Activated CD4-positive, CD25-positive, alpha-beta regulatory T cell treated with anti-CD3 and anti-CD28 coated beads, Interleukin-2, amount 50 U/mL, for 72 hours (primary cell): Measurements from ENCODE around the gene FBXL19.
A peak's percentile ranks its signal among the peaks of the same experiment; 100 is the strongest.
"Not testable (repeated sequence)": the region's sequence is repeated elsewhere in the genome, so short reads cannot be mapped to it uniquely, and the experiment has no call there.

Source experiments
- DNase-seq: peaks from one replicate; pipeline ENCODE4 v3.0.0; 2021

FBXL19 gene, protein sequence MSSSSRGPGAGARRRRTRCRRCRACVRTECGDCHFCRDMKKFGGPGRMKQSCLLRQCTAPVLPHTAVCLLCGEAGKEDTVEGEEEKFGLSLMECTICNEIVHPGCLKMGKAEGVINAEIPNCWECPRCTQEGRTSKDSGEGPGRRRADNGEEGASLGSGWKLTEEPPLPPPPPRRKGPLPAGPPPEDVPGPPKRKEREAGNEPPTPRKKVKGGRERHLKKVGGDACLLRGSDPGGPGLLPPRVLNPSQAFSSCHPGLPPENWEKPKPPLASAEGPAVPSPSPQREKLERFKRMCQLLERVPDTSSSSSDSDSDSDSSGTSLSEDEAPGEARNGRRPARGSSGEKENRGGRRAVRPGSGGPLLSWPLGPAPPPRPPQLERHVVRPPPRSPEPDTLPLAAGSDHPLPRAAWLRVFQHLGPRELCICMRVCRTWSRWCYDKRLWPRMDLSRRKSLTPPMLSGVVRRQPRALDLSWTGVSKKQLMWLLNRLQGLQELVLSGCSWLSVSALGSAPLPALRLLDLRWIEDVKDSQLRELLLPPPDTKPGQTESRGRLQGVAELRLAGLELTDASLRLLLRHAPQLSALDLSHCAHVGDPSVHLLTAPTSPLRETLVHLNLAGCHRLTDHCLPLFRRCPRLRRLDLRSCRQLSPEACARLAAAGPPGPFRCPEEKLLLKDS

DNA sequence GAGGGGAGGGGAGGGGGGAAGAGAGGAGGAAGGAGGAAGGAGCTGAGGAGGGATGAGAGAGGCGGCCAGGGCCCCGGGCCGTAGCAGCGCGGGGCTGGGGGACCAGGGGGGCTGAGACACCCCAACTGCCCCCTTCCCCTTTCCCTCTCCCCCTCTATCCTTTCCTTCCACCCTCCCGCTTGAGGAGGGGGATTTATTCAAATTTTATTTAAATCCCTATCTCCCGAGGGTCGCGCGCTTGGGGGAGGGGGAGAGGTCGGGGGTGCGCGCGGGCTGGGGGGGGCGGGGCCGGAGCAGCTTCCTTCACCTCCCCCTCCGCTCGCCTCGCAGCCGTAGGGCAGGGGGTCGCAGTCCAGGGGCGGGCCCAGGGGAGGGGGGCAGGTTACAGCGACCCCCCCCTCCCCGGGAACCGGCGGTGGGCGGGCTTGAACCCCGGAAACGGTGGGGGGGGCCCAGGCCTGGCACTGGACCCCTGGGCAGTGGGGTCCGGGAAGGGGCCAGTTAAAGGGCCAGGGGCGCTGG is at the start of gene FBXL19:
TSS of gene FBXL19 (plus strand) at position 19 of the 522 bp plus-strand sequence. CDS start 2,183 bp downstream, outside the sequence.
- no peak for DNase-seq

DNA sequence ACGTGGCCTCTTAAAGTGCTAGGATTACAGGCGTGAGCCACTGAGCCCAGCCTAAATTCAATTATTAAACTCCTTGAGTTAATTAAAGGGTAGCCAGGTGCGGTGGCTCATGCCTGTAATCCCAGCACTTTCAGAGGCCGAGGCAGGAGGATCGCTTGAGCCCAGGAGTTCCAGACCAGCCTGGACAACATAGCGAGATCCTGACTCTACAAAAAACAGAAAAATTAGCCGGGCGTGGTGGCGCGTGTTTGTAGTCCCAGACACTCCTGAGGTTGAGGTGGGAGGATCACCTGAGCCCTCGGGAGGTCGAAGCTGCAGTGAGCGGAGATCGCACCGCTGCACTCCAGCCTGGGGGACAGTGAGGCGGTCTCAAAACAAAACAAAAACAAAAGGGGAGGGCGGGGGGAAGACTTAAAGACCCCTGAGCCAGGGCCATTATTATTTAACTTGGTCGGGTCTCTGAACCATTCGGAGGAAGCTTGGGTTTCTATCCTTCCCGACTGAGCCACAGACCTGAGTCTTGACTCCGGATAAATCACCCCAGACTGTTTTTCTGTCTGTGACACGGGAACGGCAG is 49.0 kb upstream of the FBXL19 start:
- DNase-seq: no peak

DNA sequence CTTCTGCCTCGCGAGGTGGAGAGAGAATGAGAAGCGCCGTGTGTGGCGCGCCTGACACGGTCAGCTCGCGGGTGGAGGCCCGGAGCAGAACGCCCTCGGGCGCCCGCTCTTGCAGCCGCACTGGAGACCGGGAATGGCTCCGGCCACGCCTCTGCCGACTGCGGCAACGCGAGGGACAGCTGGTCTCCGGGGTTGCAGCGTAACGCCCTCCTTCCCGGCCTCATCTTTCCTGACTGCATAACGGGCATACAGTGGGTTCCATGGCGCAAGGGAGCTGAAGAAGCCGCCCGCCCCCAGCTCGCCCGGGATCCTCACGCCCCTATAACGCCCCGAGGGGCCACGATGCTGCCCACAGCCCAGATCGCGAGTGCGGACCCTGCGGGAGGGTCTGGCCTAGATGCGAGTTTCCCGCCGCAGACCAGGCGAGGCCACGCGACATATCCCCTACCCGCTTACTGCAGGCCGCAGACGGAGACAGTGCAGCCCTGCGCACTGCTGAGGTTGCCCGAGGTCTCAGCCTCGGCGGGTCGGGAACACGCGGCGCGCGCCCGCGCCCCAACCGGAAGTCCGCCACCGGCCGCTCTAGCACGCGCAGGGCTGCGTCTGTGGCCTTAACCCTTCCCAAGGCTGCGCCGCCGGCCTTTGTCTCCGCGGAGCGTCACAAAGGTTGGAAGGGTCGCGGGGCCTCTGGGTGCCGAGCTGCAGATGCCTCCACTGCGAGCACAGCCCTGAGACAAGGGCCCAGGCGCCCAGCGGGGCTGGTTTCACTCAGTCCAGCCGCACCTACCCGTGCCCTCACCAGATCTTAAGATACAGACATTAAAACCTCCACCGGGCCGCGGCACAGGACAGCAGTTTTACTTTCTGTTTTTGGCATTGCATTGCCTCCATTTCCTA is 48.3 kb upstream of the FBXL19 start:
- DNase-seq: peak; percentile 87

DNA sequence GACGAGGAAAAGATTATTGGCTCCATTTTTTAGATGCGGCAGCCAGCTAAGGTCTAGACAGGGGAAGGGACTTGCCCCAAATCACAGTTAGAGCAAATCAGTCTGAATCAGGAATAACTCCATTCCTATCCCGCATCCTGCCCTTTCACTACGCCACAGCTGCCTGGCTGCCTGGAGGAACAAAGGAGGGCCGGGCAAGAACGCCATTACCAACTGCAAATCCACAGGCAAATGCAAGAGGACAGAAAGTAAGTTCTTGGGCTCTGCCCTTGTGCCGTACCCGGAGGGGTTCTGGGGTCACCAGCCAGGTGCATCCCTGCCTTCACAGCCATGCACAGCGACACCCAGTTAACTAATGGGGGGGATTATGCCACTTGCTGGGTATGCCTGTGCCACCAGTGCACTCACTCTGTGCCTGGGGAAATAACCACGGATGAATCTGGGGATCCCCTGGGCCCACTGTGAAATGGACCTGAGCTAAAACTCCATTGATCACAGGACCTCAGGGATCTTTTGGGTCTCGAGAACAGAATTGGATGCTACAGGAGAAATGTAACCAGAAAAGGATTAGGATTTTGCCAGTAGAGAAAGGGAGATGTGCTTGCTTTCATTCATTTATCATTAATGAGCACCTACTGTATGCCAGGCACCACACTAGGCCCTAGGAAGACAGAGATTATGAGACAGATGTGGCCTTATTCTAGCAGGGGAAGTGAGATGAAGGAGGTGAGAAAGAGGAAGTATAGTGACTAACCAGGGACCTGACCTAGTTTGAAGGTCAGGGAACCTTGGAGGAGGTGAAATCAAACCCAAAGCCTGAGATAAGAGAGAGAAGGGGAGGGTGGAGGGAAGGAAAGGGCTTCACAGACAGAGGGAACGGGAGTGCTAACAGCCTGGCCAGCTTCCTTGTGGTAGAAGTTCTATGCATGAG is 47.2 kb upstream of the FBXL19 start:
- no peak for DNase-seq

DNA sequence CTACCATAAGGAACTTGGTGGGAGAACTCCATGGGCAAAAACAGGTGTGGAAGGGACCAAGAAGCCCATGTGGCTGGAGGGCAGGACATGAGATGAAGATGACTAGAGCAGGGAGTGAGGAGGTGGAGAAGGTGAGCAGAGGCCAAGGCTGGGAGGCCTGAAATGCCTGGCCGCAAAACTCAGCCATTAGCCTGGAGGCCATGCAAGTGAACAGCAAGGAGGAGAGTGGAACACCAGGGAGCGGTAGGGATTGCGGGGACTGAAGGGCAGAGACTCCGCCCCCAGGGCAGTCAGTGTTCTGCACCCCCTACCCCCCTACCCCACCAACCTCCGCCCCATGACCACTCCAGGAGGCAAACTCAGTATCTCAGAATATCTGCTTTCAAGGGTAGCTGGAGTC is 46.5 kb upstream of the FBXL19 start:
- DNase-seq: no peak

DNA sequence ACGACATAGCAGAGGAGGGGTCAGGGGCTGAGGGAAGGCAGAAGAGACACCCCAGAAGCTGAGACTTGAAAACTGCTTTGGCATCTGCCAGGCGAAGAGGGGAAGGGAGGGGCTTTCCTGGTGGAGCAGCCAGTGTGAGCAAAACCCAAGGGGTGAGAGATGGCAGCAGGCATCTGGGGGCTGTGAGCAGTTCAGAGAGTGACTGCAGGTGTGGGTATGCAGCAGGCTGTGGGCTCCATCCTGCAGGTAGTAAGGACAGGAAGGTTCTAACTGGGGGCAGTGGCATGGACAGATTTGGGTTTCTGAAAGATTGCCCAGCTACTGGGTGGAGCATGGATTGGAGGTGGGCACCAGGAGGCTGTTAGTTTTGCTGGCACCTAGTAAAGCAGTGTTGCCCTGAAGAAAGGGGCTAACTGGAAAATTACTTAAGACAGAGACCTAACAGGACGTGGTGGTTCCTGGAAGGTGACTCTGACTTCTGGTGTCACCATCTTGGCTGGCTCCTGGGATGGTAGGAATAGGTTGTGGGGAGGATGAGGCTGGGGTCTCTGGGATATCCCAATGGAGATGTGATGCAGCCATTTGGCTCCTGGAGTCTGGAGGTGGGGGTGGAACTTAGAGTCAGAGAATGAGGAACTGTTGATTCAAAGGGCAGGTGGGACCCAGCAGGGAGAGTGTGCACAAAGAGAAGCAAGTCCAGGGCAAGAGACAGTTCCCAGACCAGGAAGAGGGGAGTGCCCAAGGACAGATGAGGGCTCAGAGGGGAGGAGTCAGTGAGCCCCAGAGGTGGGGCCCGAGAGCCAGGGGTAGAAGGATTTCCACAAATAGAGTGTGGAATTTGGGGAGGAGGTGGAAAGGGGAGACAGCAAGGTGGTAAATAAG is 40.7 kb upstream of the FBXL19 start:
- no peak for DNase-seq

DNA sequence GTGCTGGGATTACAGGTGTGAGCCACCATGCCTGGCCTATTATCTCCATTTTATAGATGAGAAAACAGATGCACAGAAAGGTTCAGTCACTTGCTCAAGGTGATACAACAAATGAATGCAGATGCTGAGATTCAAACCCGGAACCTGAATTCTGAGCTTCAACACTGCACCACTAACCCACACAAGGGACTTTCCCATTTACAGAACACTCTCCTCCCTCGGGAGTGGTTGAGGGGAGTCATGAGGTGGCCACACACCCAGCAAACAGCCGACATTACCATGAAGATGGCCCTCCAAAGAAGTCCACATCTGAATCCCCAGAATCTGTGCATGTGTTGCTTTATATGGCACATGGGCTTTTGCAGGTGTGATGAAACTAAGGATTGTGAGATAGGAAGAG is 38.6 kb upstream of the FBXL19 start:
- no peak for DNase-seq

DNA sequence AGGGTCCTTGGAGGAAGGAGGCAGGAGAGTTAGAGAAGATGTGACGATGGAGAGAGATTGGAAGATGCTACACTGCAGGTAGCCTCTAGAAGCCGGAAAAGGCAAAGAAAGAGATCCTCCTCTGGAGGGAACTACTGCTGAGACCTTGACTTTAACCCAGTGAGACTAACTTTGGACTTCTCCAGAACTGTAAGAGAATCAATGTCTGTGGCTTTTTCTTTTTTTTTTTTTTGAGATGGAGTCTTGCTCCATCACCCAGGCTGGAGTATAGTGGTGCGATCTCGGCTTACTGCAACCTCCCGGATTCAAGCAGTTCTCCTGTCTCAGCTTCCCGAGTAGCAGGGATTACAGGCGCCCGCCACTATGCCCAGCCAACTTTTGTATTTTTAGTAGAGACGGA is 38.2 kb upstream of the FBXL19 start:
- no peak for DNase-seq

DNA sequence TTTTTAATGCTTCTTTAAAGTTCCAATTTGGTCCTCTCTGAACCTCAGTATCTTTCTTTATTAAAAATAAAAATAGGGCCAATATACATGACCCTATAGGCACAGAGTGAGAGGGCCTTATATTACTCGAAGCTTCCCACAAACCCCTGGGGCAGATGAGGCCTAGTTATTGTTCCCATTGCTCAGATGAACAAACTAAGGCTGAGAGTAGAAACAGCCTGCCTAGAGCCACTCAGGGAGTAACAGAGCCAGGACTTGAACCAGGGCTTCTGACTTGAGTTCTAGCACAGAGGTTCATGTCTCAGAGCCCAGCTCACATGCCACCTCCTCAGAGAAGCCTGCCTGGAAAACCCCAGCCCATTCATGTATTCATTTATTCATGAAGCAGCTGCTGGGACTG is 37.2 kb upstream of the FBXL19 start:
- DNase-seq: no peak

DNA sequence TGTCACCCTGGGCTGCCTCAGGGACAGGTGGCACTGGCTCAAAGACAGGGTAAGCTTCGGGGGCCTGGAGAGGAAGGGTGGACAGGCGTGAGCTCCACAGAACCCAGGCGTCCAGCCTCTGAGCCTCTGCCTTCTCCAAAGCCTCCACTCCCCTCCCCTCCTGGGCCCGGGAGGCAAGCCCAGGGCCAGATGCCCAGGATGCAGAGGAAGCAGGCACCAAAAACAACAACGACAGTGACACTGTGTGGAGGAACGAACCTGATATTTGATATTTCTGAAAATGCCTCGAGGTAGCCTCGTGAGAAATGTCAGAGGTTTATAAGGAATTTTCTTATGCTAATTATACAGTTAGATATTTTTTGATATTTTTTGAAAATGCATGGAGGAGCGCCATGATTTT is 35.4 kb upstream of the FBXL19 start:
- no peak for DNase-seq

DNA sequence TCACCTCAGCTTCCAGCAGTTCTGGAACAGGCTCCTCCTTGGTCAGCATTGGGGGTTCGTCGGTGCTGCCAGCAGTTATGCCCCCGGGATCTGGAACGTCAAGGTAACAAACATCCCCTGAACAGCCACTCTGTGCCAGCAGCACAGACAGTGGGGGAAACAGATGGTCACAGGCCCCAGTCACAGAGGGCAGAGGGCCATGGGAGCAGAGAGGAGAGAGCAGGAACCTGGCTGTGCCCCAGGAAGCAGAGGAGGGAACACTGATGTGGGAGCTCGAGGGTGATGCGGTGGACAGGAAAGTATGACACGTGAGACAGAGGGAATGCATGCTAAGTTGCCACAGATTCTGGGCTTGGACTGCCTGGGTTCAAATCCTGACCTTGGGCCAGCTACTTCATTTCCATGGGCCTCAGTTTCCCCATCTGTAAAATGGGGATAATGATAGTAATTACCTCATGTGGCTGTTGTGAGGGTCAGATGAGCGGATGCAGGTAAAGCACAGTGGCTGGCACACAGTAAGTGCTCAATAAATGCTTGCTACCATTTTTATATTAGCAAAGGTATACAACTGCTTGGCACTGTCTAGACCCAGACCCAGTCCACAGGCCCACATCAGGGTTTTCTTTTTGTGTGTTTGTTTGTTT is 34.4 kb upstream of the FBXL19 start:
- no peak for DNase-seq

DNA sequence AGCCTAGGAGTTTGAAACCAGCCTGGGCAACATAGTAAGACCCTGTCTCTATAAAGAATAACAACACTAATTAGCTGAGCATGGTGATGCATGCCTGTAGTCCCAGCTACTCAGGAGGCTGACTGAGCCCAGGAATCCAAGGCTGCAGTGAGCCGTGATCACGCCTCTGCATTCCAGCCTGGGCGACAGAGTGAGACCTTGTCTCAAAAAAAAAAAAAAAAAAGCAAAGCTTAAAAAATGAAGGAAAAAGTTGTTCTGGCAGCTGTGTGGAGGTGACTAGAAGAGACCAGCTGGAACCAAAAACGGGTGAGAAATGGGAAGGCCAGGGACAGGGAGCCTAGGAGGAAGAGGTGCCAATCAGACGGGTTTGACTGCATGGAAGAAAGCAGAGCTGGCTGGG is 33.7 kb upstream of the FBXL19 start:
- no peak for DNase-seq

DNA sequence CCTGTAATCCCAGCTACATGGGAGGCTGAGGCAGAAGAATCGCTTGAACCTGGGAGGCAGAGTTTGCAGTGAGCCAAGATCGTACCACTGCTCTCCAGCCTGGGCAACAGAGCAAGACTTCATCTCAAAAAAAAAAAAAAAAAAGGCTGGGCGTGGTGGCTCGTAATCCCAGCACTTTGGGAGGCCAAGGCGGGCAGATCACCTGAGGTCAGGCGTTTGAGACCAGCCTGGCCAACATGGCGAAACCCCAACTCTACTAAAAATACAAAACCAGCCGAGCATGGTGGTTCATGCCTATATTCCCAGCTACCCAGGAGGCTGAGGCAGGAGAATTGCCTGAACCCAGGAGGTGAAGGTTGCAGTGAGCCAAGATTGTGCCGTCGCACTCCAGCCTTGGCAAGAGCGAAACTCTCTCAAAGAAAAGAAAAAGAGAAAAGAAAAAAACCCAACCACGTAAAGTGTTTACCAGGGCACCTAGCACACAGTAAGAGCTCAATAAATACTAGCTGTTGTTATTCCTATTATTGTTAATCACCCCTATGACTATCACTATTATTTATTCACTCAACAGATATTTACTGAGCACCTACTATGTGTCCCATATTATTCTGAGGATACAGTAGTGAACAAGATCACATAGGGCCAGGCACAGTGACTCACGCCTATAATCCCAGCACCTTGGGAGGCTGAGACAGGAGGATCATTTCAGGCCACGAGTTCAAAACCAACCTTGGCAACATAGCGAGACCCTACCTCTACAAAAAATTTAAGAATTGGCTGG is 32.1 kb upstream of the FBXL19 start:
- DNase-seq: not testable (repeated sequence)

DNA sequence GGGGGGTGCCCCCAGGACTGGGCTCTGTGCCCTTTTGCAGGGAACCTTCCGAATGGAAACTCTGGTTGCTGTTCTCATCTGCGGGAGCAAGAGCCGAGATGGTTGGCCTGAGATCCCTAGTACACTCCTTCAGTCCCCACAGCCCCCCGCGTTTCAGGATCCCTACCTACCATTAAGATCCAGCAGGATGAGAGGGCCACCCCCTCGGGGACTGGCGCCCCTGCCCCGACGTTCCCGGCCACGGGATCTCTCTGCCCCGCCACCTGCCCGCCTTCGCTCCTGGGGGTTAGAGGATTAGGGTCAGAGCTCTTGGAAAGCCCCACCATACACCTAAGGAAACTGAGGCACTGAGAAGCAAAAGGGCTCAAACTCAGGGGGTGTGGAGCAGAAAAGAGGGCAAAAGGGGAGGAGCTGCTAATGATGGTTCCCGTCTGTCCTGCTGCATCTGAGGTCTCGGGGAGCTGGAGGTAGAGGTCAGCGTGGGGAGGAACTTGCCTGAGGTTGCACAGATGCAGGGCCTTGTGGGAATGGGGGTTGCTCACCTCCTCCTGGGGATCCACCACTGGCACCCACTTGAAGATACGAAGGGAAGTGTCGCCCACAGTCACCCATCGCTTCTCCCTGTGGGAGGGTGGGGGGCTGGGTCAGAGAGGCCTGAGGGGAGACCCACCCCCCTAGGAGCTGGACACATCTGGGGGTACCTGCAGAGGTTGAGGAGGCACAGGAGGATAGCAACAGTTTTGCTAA is 30.5 kb upstream of the FBXL19 start:
- no peak for DNase-seq

DNA sequence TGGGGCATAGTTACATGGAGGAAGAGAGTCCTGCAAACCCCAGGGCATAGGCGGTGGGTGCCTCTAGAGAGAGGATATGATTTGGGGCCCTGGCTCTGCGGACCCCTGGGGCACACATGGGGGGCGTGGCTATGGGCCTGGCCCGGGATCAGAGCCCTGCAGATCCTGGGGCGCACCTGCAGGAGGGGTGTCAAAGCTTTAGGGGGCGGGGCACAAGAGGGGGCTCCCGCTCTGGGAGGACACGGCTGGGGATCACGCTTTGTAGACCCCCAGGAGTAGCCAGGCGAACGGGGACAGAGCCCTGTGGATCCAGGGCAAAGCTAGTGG is 30.0 kb upstream of the FBXL19 start:
- no peak for DNase-seq

DNA sequence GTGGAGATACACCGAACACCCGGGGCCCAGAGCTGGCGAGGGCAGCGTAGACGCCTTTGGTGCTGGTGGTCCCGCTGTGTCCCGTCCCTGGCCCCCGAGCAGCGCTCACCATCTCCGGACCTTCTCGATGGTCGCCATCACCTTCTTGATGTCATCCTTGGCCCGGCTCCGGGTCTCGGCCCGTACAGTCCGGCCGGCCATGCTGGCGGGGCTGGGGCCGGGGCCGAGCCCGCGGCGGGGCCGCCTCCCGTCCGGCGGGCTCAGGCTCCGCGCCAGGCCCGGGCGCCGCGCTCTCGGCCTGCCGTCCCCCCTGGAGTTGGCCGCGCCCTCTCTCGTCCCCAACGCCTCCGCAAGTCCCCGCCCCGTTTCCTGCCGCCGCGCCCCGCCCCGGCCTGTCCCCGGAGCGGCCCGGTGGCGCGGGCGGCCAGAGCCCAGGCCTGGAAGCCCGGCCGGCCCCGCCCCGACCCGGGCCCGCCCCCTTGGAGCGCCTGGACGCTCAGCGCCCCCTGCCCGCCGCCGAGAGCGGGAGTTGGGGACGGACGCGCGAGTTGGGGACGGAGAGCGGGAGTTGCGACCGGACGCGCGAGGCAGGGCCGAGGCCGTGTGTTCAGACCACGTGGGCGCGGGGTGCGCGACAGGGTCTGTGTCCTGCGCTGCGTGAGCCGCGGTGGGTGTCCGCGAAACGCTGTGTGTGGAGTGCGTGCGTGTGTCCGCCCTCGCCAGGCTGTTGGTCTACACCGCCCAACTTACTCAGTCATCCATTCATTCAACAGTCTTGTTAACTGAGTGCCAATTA is 29.4 kb upstream of the FBXL19 start, which contains the start of gene BCL7C:
TSS of gene BCL7C (minus strand) at position 334 of the 796 bp plus-strand sequence. CDS start at position 201, 133 bp downstream.
- DNase-seq: peak; percentile 87

DNA sequence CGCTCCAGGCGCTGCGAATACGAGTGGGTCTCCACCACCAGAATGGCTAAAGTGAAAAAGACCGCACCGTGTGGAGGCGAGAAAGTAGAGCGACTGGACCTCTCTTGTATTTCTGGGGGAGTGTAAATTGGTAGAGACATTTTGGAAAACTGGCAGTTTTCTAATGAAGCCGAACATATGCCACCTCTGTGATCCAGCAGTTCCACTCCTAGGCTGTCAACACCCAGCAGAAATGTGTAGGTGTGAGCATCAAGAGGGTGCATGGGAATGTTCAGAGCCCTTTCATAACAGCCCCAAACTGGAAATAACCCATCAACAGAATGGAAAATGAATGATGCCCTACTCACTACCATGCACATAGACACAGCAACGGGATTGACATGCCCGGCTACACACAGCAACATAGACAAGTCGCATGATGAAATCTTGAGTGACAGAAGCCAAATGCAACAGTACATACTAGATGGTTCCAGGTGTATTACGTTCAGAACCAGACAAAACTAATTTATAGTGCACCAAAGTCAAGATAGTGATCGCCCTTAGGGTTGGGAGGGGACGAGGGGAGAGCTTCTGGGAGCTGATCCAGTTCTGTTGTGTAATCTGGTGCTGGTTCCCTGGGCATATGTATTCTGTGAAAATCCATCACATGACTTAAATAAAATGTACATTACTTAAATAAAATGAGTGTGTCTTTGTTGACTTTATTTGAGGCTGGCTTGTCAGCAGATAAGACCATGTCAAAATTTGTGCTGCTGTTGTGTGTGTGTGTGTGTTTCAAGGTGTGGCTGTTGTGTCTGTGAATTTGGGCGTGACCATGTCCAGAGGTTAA is 28.6 kb upstream of the FBXL19 start:
- DNase-seq: no peak
